HG03439 (cell line): ENCODE results near the gene TLE3.
"Not testable (repeated sequence)": the region's sequence is repeated elsewhere in the genome, so short reads cannot be mapped to it uniquely, and the experiment has no call there.

Experiments used
- ATAC-seq: cut with Tn5 transposase; IDR thresholded peaks from one replicate; pipeline ENCODE4 v1.9.1; 2021; ENCODE audit warnings: mild to moderate bottlenecking, moderate library complexity; ENCODE audit not compliant: unreplicated experiment

The TLE3 gene

GRCh38 chr15:70126362-70126761, 28.6 kb upstream of the TLE3 start:
- no peak for ATAC-seq

GRCh38 chr15:70125605-70126004, 27.9 kb upstream of the TLE3 start:
- no peak for ATAC-seq

- ATAC-seq, result no peak
These were observed 24.0 kb upstream of the TLE3 start for GRCh38 chr15:70121624-70122302.

- no peak for ATAC-seq
These were observed 23.4 kb upstream of the TLE3 start for GRCh38 chr15:70120958-70121623.

- no peak for ATAC-seq
These were observed 22.3 kb upstream of the TLE3 start for GRCh38 chr15:70119911-70120508.

- no peak for ATAC-seq
These were observed 20.9 kb upstream of the TLE3 start for GRCh38 chr15:70118599-70118998.

- ATAC-seq, result no peak
These were observed 18.6 kb upstream of the TLE3 start for GRCh38 chr15:70116317-70116716.

GRCh38 chr15:70114221-70114620, 16.5 kb upstream of the TLE3 start:
- no peak for ATAC-seq

GRCh38 chr15:70113304-70113700, 15.6 kb upstream of the TLE3 start:
- no peak for ATAC-seq

- ATAC-seq, result not testable (repeated sequence)
These were observed 15.0 kb upstream of the TLE3 start for GRCh38 chr15:70112572-70113303.

- ATAC-seq, result no peak
These were observed 14.3 kb upstream of the TLE3 start for GRCh38 chr15:70112074-70112395.

GRCh38 chr15:70111203-70112073, 13.7 kb upstream of the TLE3 start:
- no peak for ATAC-seq

GRCh38 chr15:70109978-70110377, 12.3 kb upstream of the TLE3 start:
- ATAC-seq, result no peak

GRCh38 chr15:70109531-70109930, 11.8 kb upstream of the TLE3 start:
- ATAC-seq, result no peak

- ATAC-seq, result no peak
These were observed 6.3 kb upstream of the TLE3 start for GRCh38 chr15:70103880-70104626.

GRCh38 chr15:70102827-70103226, 5.1 kb upstream of the TLE3 start:
- ATAC-seq, result no peak

- ATAC-seq, result no peak
These were observed 3.9 kb upstream of the TLE3 start for GRCh38 chr15:70101459-70102113.

GRCh38 chr15:70100474-70101341, 3.0 kb upstream of the TLE3 start:
- no peak for ATAC-seq
